ENCODE results near the gene SLC25A34.

The SLC25A34 gene

GRCh38 chr1:15714406-15715136 lies 21.5 kb upstream of the SLC25A34 start:
- no peak for DNase-seq (ENCODE audit: low read depth)

- DNase-seq (ENCODE audit: low read depth), result no peak
Observed at GRCh38 chr1:15717418-15718125, 18.5 kb upstream of the SLC25A34 start.

GRCh38 chr1:15718199-15718601 lies 17.9 kb upstream of the SLC25A34 start:
- no peak for DNase-seq (ENCODE audit: low read depth)

DNA sequence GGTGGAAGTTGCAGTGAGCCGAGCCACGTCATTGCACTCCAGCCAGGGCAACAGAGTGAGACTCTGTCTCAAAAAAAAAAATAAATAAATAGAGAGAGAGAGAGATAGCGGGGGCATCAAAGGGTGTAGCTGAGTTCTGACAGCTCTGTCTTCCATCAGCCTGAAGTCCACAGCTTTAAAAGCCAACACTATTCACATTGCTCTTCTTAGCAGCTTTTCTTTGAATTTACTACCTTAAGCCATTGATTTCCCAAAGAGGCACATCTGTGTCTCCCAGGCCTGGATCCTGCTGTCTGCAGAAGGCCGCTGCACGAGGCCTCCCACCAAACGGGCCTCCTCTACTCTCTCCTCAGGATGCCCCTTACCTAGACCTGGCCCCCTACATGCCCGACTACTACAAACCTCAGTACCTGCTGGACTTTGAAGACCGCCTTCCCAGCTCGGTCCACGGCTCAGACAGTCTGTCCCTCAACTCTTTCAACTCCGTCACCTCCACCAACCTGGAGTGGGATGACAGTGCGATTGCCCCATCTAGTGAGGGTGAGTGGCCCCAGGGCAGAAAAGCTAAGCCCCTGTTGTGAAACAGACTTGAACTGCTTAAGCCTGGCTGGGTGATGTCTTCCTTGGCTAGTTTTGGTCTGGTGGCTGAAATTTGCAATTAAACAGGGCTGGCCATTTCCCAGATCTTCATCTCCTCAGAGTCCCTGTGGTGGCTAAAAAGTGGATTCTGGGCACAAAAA lies 16.5 kb upstream of the SLC25A34 start:
- no peak for DNase-seq (ENCODE audit: low read depth)

- DNase-seq (ENCODE audit: low read depth), result no peak
Observed at GRCh38 chr1:15720861-15721260, 15.2 kb upstream of the SLC25A34 start.

- DNase-seq (ENCODE audit: low read depth), result no peak
Observed at GRCh38 chr1:15722411-15722810, 13.6 kb upstream of the SLC25A34 start.

GRCh38 chr1:15722836-15723532 lies 13.1 kb upstream of the SLC25A34 start:
- DNase-seq (ENCODE audit: low read depth), result no peak

- DNase-seq (ENCODE audit: low read depth), result no peak
Observed at GRCh38 chr1:15723631-15724246, 12.3 kb upstream of the SLC25A34 start.

DNA sequence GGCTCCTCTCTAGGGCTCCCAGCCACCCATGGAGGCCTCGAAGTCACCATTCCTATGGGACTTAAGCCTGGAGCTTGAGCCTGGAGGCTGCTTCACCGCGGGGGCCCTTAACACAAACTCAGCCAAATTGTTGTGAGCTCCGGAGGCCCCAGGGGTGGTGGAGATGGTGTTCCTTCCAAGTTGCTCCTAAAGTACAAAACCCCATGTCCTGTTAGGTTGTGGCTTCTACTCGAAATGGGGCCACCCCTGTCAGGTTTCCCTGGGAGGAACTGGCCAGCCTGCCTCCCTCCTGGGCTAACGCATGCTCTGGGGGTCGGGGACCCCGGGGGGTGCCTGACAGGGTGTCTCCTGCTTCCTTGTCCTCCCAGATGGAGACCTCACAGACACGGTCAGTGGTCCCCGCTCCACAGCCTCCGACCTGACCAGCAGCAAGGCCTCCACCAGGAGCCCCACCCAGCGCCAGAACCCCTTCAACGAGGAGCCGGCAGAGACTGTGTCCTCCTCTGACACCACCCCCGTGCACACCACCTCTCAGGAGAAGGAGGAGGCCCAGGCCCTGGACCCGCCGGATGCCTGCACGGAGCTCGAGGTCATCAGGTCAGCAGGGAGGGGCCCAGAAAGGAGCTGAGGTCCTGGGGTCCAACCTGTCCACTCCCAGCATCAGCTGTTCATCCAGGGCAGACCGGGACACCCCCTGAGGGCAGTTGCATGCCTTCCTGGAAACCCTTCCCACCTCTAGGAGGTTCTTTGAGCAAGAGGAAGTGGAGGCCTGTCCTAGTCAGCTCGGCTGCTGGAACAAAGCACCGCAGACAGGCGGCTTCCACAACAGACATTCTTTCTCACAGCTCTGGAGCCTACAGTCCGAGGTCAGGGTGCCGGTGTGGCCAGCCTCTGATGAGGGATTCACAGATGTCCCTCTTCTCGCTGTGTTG lies 10.8 kb upstream of the SLC25A34 start:
- DNase-seq (ENCODE audit: low read depth), result no peak

DNA sequence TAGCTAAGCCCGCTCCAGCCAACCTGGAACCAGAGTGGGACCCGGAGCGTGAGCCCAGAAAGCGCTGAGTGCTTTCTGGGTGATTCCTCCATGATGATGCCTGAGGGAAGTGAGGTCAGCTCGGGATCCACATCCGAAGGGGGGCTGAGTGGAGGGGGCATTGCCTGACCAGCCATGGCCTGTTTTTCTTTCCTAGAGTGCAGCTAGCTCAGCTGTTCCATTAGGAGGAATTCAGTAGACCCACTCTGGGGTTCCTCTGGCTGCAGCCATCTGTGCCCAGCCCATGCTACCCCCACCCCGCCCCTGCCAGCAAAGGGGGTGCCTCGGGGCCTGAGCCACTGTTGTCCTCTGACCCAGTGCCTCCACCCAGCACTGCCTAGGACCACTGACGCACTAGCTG lies 9.6 kb upstream of the SLC25A34 start:
- DNase-seq (ENCODE audit: low read depth), result no peak

DNA sequence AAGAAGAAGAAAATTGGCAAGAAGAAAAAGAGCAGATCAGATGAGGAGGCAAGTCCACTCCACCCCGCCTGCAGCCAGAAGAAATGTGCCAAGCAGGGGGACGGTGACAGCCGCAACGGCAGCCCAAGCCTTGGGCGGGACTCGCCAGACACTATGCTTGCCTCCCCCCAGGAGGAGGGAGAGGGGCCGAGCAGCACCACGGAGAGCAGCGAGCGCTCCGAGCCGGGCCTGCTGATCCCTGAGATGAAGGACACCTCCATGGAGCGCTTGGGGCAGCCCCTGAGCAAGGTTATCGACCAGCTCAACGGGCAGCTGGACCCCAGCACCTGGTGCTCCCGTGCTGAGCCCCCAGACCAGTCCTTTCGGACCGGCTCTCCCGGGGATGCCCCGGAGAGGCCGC lies 9.0 kb upstream of the SLC25A34 start:
- no peak for DNase-seq (ENCODE audit: low read depth)

- no peak for DNase-seq (ENCODE audit: low read depth)
Observed at GRCh38 chr1:15727424-15727823, 8.6 kb upstream of the SLC25A34 start.

DNA sequence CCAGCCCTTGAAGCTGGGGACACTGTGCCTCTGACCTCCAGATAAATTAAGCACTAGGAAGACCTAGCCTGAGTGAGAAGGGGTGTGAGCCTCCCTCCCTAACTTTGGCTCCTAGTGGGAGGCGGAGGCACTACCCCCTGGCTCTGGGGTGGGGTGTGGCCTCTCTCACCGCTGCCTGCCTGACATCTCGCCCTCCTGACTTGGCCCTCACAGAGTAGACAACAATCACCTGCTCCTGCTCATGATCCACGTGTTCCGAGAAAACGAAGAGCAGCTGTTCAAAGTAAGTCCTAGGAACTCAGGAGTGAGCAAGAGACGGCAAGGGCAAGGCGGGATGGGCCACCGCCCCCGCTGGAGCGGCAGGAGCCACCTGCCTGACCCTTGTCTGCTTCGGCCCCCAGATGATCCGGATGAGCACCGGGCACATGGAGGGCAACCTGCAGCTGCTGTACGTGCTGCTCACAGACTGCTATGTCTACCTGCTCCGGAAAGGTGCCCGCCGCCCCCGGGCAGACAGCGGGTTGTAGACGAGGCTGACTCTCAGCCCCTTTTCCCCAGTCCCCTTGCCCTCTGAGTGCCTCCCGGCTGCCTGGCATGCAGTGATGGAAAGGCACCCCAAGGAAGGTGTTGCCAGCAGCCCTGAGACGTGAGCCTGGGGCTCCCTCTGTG lies 8.1 kb upstream of the SLC25A34 start:
- DNase-seq (ENCODE audit: low read depth), result no peak

- no peak for DNase-seq (ENCODE audit: low read depth)
Observed at GRCh38 chr1:15728937-15729657, 7.0 kb upstream of the SLC25A34 start.

DNA sequence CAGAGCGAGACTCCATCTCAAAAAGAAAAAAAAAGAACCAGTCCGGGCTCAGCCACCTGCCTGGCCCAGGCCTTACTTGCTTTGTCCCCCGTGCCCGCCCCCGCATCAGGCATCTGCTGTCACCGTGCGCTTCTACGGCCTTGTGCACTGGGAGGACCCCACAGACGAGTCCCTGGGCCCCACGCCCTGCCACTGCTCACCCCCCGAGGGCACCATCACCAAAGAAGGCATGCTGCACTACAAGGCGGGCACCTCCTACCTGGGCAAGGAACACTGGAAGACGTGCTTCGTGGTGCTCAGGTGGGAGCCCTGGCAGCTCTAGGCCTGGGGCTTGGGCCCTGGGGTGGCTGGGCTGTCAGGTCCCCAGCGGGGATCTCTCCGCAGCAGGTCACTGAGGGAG lies 5.6 kb upstream of the SLC25A34 start:
- DNase-seq (ENCODE audit: low read depth), result no peak

DNA sequence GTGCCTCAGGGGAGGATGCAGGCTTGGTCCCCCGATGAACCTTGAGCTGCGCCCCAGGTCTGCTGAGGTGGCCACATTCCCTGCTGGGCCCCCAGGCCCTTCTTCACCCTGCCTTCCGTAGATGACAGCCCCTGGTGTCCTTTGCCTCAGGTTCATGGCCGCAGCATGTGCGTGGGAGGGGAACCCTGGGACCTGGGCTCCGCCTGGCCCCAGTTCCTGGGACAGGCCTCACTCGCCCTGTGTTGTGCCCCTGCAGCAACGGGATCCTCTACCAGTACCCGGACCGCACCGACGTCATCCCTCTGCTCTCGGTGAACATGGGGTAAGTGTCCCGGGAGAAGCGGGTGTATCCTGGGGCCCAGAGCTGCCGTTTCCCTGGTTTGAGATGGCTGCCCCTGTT lies 5.1 kb upstream of the SLC25A34 start:
- no peak for DNase-seq (ENCODE audit: low read depth)

DNA sequence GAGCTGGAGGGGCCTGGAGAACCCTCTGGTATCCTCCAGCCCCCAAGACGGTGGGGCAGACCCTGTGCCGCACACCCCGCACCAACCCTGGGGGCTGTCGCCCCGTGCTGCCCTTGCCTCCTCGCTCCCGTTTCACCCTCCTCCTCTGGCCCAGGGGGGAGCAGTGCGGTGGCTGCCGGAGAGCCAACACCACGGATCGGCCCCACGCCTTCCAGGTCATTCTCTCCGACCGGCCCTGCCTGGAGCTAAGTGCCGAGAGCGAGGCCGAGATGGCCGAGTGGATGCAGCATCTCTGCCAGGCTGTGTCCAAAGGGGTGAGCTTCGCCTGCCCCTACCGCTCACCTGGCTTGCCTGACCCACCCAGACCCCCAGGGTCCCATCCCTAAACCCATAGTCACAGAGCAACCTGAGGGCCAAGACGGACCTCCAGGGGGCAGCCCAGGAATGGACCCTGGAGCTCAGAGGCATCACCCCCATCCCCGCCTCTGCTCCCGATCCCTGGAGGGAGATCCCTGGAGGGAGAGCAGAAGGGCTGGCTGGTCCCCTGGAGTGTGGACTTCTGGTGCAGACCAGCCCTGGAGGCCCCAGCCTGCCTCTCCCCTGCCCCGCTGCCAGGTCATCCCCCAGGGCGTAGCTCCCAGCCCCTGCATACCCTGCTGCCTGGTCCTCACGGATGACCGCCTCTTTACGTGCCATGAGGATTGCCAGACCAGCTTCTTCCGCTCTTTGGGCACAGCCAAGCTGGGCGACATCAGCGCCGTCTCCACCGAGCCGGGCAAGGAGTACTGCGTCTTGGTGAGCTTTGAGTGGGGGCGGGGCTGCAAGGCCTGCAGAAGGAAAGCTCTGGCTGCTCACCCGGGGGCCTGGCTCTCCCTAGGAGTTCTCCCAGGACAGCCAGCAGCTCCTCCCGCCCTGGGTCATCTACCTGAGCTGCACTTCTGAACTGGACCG lies 4.0 kb upstream of the SLC25A34 start:
- no peak for DNase-seq (ENCODE audit: low read depth)

GRCh38 chr1:15732686-15733081 lies 3.4 kb upstream of the SLC25A34 start:
- DNase-seq (ENCODE audit: low read depth), result no peak

All from HS-5 (cell line).